Astrocyte (in vitro differentiated cells and primary cell): ENCODE results near the gene TRIM67.

Source experiments
- EZH2 ChIP-seq: IDR thresholded peaks from 2 replicates; pipeline ENCODE4 v1.6.1; 2012; ENCODE audit warnings: mild to moderate bottlenecking, low read length, inconsistent platforms; ENCODE audit not compliant: insufficient read depth
- TF ChIP-seq, protein P1 (sequence below): IDR thresholded peaks from 2 replicates; pipeline ENCODE4 v1.5.1; 2011; ENCODE audit warnings: low read depth, mild to moderate bottlenecking, inconsistent platforms, low read length, moderate library complexity; ENCODE audit not compliant: insufficient read depth

DNA sequence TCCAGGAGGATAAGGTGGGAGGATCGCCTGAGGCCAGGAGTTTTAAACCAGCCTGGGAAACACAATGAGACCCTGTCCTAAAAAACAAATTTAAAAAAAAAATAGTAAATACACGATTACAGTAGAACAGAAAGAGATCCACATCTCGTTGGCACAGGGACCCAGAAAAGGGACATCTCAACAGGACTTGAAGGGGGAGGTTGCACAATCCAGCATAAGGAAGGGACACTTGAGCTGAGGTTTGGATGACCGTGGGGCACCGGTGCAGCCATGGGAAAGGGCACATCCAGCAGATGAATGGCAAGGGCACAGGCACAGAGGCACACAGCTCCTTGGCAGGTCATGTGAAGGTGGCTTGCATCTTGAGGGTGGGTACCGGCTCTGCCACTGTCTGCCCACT is 20.5 kb downstream of the TRIM67 start:
- TF ChIP-seq, protein P1, sequence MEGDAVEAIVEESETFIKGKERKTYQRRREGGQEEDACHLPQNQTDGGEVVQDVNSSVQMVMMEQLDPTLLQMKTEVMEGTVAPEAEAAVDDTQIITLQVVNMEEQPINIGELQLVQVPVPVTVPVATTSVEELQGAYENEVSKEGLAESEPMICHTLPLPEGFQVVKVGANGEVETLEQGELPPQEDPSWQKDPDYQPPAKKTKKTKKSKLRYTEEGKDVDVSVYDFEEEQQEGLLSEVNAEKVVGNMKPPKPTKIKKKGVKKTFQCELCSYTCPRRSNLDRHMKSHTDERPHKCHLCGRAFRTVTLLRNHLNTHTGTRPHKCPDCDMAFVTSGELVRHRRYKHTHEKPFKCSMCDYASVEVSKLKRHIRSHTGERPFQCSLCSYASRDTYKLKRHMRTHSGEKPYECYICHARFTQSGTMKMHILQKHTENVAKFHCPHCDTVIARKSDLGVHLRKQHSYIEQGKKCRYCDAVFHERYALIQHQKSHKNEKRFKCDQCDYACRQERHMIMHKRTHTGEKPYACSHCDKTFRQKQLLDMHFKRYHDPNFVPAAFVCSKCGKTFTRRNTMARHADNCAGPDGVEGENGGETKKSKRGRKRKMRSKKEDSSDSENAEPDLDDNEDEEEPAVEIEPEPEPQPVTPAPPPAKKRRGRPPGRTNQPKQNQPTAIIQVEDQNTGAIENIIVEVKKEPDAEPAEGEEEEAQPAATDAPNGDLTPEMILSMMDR, result no peak
- no peak for TF ChIP-seq EZH2
